NCI-H2029 (cell line): ENCODE results near the gene HGFAC.

Source experiments
- DNase-seq: peaks from one replicate; lab custom pipeline; 2025; lab: John Stamatoyannopoulos, UW

The HGFAC gene

GRCh38 chr4:3441501-3442459 is at the start of gene HGFAC:
Gene HGFAC, plus strand, starts transcription at chr4:3441968. Its CDS starts 34 bp downstream, at chr4:3442002.
- no peak for DNase-seq

GRCh38 chr4:3392321-3392720 is 49.4 kb upstream of the HGFAC start:
- DNase-seq = no peak

GRCh38 chr4:3393171-3393570 is 48.6 kb upstream of the HGFAC start:
- no peak for DNase-seq

- no peak for DNase-seq
Observed at GRCh38 chr4:3396600-3396999, 45.2 kb upstream of the HGFAC start.

GRCh38 chr4:3397128-3397527 is 44.6 kb upstream of the HGFAC start:
- no peak for DNase-seq

GRCh38 chr4:3399277-3400194 is 42.2 kb upstream of the HGFAC start:
- no peak for DNase-seq

- DNase-seq = no peak
Observed at GRCh38 chr4:3401436-3402171, 40.2 kb upstream of the HGFAC start.

GRCh38 chr4:3402491-3403347 is 39.0 kb upstream of the HGFAC start:
- DNase-seq = no peak

- no peak for DNase-seq
Observed at GRCh38 chr4:3403348-3403906, 38.3 kb upstream of the HGFAC start.

GRCh38 chr4:3404546-3404945 is 37.2 kb upstream of the HGFAC start:
- DNase-seq = no peak

- DNase-seq = no peak
Observed at GRCh38 chr4:3405176-3405575, 36.6 kb upstream of the HGFAC start.

- no peak for DNase-seq
Observed at GRCh38 chr4:3406021-3406420, 35.7 kb upstream of the HGFAC start.

- DNase-seq = no peak
Observed at GRCh38 chr4:3406431-3406830, 35.3 kb upstream of the HGFAC start.

- no peak for DNase-seq
Observed at GRCh38 chr4:3407171-3407771, 34.5 kb upstream of the HGFAC start.

GRCh38 chr4:3407930-3408792 is 33.6 kb upstream of the HGFAC start:
- DNase-seq = no peak

GRCh38 chr4:3408793-3409330 is 32.9 kb upstream of the HGFAC start:
- no peak for DNase-seq

- DNase-seq = no peak
Observed at GRCh38 chr4:3409571-3410091, 32.1 kb upstream of the HGFAC start.

GRCh38 chr4:3410401-3411135 is 31.2 kb upstream of the HGFAC start:
- DNase-seq = no peak
